MCF 10A (cell line): Measurements from ENCODE around the gene KLHL15. TPM values are rescaled to one million over a fixed set of nuclear protein-coding genes. Genes with fewer than 3 reads are reported as not detected.

Source experiments
- BruUV-seq: library from RNA; stranded (reverse); fragments of 400-500 nt; replicated peaks from 2 replicates; lab custom pipeline; 2021; lab: Mats Ljungman, UMichigan
- CTCF ChIA-PET: fragments of 300-600 bp; sonication (Branson Sonifier 250); formaldehyde crosslinking; extraction: SDS; loops from one replicate; lab custom pipeline; 2021; ENCODE audit warnings: antibody characterized with exemption, inconsistent platforms; lab: Yijun Ruan, JAX
- POLR2A ChIA-PET: fragments of 300-600, 350-650 bp; sonication (Branson Sonifier 250); formaldehyde crosslinking; extraction: SDS; loops from one replicate; lab custom pipeline; 2020; ENCODE audit warnings: antibody characterized with exemption, inconsistent platforms; lab: Yijun Ruan, JAX
- DNase-seq: peaks from one replicate; pipeline ENCODE4 v3.0.0-alpha.2; 2018; ENCODE audit not compliant: unreplicated experiment
- H3K27ac Mint-ChIP-seq: one replicate; pipeline ENCODE4 v1.8.0; 2022; ENCODE audit warnings: mild to moderate bottlenecking, low read depth, mixed read lengths; ENCODE audit not compliant: unreplicated experiment
- H3K27me3 Mint-ChIP-seq: one replicate; pipeline ENCODE4 v1.8.0; 2022; ENCODE audit warnings: mixed read lengths; ENCODE audit not compliant: insufficient read depth, unreplicated experiment
- H3K36me3 Mint-ChIP-seq: one replicate; pipeline ENCODE4 v1.8.0; 2022; ENCODE audit warnings: mild to moderate bottlenecking, moderate library complexity, mixed read lengths; ENCODE audit not compliant: insufficient read depth, unreplicated experiment
- H3K4me1 Mint-ChIP-seq: one replicate; pipeline ENCODE4 v1.8.0; 2022; ENCODE audit warnings: mixed read lengths; ENCODE audit not compliant: insufficient read depth, unreplicated experiment
- H3K4me3 Mint-ChIP-seq: one replicate; pipeline ENCODE4 v1.8.0; 2022; ENCODE audit warnings: mild to moderate bottlenecking, moderate library complexity, mixed read lengths; ENCODE audit not compliant: unreplicated experiment
- H3K9me3 Mint-ChIP-seq: one replicate; pipeline ENCODE4 v1.8.0; 2022; ENCODE audit warnings: mixed read lengths; ENCODE audit not compliant: unreplicated experiment
- intact Hi-C: fragments of 100-400 bp; cut with micrococcal nuclease; formaldehyde crosslinking; loops from 2 replicates; pipeline ENCODE4 v1.14.1; 2022
- total RNA-seq: library from RNA; stranded (reverse); gene quantifications from 2 replicates; pipeline ENCODE4 v1.2.3, GENCODE V29; 2022
- TF ChIP-seq, protein P1 (sequence below): fragments of 200-600 bp; IDR thresholded peaks from one replicate; pipeline ENCODE4 v1.8.0; 2022; ENCODE audit warnings: antibody characterized with exemption, mild to moderate bottlenecking; ENCODE audit not compliant: unreplicated experiment

The KLHL15 gene
- total RNA-seq, 1 experiment from 2014 or later, result 4.8 TPM

DNA sequence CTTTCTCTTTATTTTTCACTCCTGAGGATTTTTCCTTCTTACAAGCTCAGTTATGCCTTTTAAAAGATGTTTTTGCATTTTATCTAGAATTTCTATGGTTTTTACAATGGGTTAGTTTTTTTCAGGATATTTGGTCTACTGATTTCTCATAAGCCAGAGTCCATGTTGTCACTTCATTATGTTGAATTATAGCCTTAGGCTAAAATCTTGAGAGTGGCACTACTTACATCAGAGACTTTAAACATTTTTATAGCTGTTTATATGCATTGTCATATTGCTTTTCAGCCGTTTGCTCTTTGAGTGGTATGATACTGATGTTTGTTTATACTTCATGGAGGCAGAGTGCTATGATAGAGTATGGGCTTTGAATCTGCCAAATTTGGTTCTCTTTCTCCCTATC, 82.8 kb downstream of the KLHL15 start:
- H3K4me1 Mint-ChIP-seq, result no peaks in the 10 kb centered on the region
- BruUV-seq, result no TSS peak
- H3K36me3 Mint-ChIP-seq, result no peaks in the 10 kb centered on the region
- no peaks in the 10 kb centered on the region for H3K9me3 Mint-ChIP-seq
- TF ChIP-seq, protein P1, sequence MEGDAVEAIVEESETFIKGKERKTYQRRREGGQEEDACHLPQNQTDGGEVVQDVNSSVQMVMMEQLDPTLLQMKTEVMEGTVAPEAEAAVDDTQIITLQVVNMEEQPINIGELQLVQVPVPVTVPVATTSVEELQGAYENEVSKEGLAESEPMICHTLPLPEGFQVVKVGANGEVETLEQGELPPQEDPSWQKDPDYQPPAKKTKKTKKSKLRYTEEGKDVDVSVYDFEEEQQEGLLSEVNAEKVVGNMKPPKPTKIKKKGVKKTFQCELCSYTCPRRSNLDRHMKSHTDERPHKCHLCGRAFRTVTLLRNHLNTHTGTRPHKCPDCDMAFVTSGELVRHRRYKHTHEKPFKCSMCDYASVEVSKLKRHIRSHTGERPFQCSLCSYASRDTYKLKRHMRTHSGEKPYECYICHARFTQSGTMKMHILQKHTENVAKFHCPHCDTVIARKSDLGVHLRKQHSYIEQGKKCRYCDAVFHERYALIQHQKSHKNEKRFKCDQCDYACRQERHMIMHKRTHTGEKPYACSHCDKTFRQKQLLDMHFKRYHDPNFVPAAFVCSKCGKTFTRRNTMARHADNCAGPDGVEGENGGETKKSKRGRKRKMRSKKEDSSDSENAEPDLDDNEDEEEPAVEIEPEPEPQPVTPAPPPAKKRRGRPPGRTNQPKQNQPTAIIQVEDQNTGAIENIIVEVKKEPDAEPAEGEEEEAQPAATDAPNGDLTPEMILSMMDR, result no peak
- H3K27me3 Mint-ChIP-seq, result peaks cover 75% of the 10 kb centered on the region
- H3K27ac Mint-ChIP-seq, result no peak overlapping the region
- CTCF ChIA-PET, result no interaction called here
- no peak for DNase-seq
- no peak overlapping the region for H3K4me3 Mint-ChIP-seq
- intact Hi-C loops, result no loop called here
- POLR2A ChIA-PET, result interaction anchor here (0.8 kb wide), 1 partner anchor 69 kb away, joined by 3 read pairs; no protein-coding TSS in a partner anchor

DNA sequence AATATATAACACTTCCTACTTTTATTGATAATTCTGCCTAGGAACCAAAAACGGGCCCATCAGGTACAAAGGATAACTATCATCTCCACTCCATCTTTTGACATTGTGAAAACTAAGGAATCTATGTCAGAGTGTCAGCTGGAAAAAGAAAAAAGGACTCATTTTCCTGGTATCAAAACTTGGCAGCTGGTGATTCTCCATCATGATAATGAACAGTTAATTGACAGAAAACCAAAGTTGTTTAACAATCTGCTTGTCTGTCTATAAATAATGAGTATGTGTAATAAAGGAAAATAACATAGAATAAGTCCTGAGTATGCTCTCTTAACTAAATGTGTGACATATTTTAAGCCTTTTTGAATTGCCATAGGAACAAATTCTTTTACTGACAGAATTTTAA, 87.8 kb downstream of the KLHL15 start:
- Mint-ChIP-seq H3K27ac (no peak overlapping the region), H3K4me3 (no peak overlapping the region), H3K9me3 (no peaks in the 10 kb centered on the region), H3K36me3 (no peaks in the 10 kb centered on the region), H3K4me1 (no peaks in the 10 kb centered on the region), H3K27me3 (peaks cover 68% of the 10 kb centered on the region)
- POLR2A ChIA-PET, result no interaction called here
- DNase-seq, result no peak
- TF ChIP-seq, protein P1, result no peak
- no TSS peak for BruUV-seq
- CTCF ChIA-PET, result no interaction called here
- intact Hi-C loops, result no loop called here

DNA sequence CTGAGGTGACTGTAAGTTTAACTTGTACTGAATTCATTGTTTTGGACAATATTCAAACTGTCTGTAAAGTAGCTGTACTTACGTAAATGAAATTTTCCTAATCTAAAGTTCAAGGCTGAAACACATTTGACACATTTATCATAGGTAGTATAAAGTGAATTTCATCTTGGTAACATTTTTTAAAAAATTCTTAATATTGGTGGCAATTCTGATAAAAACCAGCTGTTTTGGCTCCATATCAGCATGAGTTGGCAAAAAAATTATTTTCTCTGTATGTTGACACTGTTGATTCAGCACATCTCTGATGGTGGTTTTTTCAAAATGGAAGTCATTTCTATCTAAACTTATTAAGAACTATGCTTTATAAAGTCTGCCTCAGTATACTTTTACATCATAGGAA, 88.3 kb downstream of the KLHL15 start:
- ChIA-PET CTCF (interaction anchor here (1.6 kb wide), 1 partner anchor 115 kb away, joined by 4 read pairs; no protein-coding TSS in a partner anchor), POLR2A (no interaction called here)
- Mint-ChIP-seq H3K4me1 (no peaks in the 10 kb centered on the region), H3K36me3 (no peaks in the 10 kb centered on the region), H3K9me3 (no peaks in the 10 kb centered on the region), H3K27me3 (peaks cover 63% of the 10 kb centered on the region), H3K27ac (no peak overlapping the region), H3K4me3 (no peak overlapping the region)
- no peak for DNase-seq
- intact Hi-C loops, result no loop called here
- TF ChIP-seq, protein P1, result no peak
- BruUV-seq, result no TSS peak

DNA sequence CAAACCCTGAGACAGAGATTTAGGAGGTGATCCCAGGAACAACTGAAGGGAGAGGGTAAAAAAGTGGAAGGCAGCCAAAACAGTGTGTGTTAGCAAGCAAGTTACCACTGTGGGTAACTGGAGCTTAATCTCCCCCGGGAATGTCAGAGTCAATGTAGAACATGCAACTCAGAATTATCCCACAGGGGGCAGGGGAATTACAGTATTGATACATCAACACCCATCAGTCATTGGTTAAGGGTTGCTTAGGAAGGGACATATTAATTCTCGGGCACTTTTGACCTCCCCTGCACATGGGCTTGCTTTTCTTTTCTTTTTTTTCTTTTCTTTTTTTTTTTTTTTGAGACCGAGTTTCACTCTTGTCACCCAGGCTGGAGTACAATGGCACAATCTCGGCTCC, 89.9 kb downstream of the KLHL15 start:
- CTCF ChIA-PET, result interaction anchor here (1.1 kb wide), 1 partner anchor 12 kb away, joined by 5 read pairs; no protein-coding TSS in a partner anchor
- intact Hi-C loops, result no loop called here

More for the DNA sequence above, 89.9 kb downstream of the KLHL15 start:
- H3K4me1 Mint-ChIP-seq, result no peaks in the 10 kb centered on the region
- no peak for DNase-seq
- no peak overlapping the region for H3K4me3 Mint-ChIP-seq
- no peak overlapping the region for H3K27ac Mint-ChIP-seq
- peaks cover 56% of the 10 kb centered on the region for H3K27me3 Mint-ChIP-seq
- TF ChIP-seq, protein P1, result no peak
- BruUV-seq, result no TSS peak
- POLR2A ChIA-PET, result no interaction called here
- no peaks in the 10 kb centered on the region for H3K9me3 Mint-ChIP-seq
- H3K36me3 Mint-ChIP-seq, result no peaks in the 10 kb centered on the region
